Astrocyte of the cerebellum (primary cell): Measurements from ENCODE around the gene EXOSC1.

Source experiments
- DNase-seq: peaks from one replicate; pipeline ENCODE4 v3.0.0-alpha.2; 2011; ENCODE audit warnings: low read depth
- H3K4me3 ChIP-seq: 2 replicates; pipeline ENCODE4 v1.5.1; 2011; ENCODE audit warnings: mild to moderate bottlenecking, low read depth, low read length, moderate library complexity
- in situ Hi-C: cut with HindIII; loops from 2 replicates; pipeline ENCODE4 v1.10.0; 2017; ENCODE audit warnings: low sequenced_read_pairs
- TF ChIP-seq, protein P1 (sequence below): IDR thresholded peaks from 2 replicates; pipeline ENCODE4 v1.5.1; 2012; ENCODE audit warnings: low read length, low read depth, moderate library complexity, mild to moderate bottlenecking; ENCODE audit errors: missing control alignments

The EXOSC1 gene

DNA sequence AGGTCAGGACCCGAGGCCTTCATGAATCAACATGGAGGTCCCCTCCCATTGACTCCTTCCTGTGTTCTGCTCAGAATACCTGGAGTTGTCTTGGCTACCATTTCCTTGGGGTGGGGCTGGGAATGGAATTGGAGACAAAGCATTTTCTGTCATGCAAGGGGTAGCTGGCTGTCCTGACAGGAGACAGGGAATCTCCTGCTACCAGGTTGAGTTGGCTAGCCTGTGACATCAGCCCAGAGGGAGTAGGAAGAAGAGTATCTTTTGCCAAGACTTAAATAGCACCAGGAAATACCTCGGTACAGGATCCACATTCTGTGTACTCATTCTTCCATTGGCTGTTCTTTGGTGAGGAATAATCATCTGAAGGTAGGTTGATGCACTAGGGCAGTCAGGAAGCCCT, 5.0 kb upstream of the EXOSC1 start:
- H3K4me3 ChIP-seq = no peak overlapping the region
- no peak for DNase-seq
- TF ChIP-seq, protein P1, sequence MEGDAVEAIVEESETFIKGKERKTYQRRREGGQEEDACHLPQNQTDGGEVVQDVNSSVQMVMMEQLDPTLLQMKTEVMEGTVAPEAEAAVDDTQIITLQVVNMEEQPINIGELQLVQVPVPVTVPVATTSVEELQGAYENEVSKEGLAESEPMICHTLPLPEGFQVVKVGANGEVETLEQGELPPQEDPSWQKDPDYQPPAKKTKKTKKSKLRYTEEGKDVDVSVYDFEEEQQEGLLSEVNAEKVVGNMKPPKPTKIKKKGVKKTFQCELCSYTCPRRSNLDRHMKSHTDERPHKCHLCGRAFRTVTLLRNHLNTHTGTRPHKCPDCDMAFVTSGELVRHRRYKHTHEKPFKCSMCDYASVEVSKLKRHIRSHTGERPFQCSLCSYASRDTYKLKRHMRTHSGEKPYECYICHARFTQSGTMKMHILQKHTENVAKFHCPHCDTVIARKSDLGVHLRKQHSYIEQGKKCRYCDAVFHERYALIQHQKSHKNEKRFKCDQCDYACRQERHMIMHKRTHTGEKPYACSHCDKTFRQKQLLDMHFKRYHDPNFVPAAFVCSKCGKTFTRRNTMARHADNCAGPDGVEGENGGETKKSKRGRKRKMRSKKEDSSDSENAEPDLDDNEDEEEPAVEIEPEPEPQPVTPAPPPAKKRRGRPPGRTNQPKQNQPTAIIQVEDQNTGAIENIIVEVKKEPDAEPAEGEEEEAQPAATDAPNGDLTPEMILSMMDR = no peak
- in situ Hi-C loops = no loop called here

- H3K4me3 ChIP-seq = peak overlapping the region; percentile 57
- no peak for DNase-seq
- TF ChIP-seq, protein P1 = no peak
- in situ Hi-C loops = no loop called here
These were observed 467 bp downstream of the EXOSC1 start for GRCh38 chr10:97445357-97445721.

DNA sequence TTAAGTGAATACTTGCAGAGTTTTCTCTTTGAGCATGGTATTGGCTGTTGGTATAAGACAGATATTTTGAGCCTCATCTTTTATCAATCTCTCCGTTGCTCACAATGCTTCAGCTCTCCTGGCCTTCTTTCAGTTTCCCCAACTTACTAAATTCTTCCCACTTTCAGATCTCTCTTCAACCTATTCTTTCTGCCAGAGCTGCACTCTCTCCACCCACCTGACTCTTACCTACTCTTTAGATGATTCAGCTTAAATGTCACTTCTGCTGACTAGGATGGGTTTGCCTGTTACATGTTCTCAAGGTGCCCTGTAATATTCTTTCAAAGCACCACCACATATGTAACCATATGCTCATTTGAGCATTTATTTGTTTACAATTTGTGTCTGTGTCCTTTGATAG, 1.6 kb downstream of the EXOSC1 start:
- no peak for DNase-seq
- TF ChIP-seq, protein P1 = no peak
- H3K4me3 ChIP-seq = no peak overlapping the region
- in situ Hi-C loops = no loop called here

DNA sequence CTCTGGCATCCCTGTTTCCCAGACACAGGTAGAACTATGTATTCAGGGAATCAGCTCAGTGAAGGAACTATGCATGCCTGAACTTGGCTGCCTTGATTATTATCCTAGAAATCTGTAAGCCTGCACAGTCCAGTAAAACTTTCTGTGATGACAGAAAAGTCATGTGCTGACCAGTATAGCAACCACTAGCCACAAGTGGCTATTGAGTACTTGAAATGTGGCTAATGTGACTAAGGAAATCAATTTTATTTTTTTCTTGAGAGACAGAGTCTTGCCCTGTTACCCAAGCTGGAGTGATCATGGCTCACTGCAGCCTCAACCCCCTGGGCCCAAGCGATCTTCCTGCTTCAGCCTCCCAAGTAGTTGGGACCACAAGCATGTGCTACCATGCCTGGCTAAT, 3.5 kb downstream of the EXOSC1 start:
- in situ Hi-C loops = no loop called here
- DNase-seq = no peak
- TF ChIP-seq, protein P1 = no peak
- no peak overlapping the region for H3K4me3 ChIP-seq

DNA sequence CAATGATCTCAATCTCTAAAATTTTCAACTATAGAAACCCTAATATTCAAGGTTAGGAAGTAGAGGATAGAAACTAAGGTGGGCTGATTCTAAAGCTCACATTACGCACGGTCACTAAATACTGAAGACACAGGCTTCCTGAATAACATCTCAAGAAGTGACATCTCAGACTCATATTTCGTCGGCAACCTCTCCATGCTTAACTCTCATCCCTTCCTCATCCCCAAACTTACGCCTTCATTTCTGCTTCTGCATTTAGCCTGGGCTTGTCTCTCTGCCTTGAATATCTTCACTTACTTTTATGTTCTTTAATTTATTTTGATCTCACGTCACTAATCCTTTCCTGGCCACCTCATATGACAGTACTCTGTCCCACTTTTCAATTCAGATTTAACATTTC, 10.6 kb downstream of the EXOSC1 start:
- in situ Hi-C loops = no loop called here
- no peak for DNase-seq
- TF ChIP-seq, protein P1 = no peak
- no peak overlapping the region for H3K4me3 ChIP-seq

DNA sequence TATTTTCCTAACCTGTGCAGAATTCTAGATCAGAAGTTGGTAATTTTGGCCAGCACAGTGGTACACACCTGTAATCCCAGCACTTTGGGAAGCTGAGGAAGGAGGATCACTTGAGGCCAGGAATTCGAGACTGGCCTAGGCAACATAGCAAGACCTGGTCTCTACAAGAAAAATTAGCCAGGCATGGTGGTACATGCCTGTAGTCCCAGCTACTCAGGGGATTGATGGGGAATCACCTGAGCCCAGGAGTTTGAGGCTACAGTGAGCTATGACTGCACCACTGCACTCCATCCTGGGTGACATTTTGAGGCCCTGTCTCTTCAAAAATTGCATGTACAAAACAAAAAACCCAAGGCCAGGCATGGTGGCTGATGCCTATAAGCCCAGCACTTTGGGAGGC, 11.2 kb downstream of the EXOSC1 start:
- TF ChIP-seq, protein P1 = no peak
- no peak overlapping the region for H3K4me3 ChIP-seq
- no peak for DNase-seq
- in situ Hi-C loops = no loop called here

GRCh38 chr10:97434055-97434454, 11.8 kb downstream of the EXOSC1 start:
- in situ Hi-C loops = no loop called here
- no peak overlapping the region for H3K4me3 ChIP-seq
- no peak for DNase-seq
- TF ChIP-seq, protein P1 = no peak
